Upper lobe of left lung (tissue), 6 donors: ENCODE data around the gene HMGB2. TPM values are rescaled to one million over a fixed set of nuclear protein-coding genes. Genes with fewer than 3 reads are reported as not detected.

Source experiments
- ATAC-seq, 2 donors: fragments of 200-7000 bp; cut with Tn5 transposase; one replicate each; pipeline ENCODE4 v1.9.1; 2022; ENCODE audit warnings: mild to moderate bottlenecking in 2 of 2, moderate library complexity in 2 of 2; ENCODE audit not compliant: low FRiP score in 2 of 2
- DNase-seq, 2 donors: peaks; one replicate each; pipeline ENCODE4 v3.0.0-alpha.2; 2019 to 2020
- H3K27ac ChIP-seq, 4 donors: fragments of 200-600 bp; sonication (generic); one replicate each; pipeline ENCODE4 v1.5.1; 2016 to 2019
- H3K27me3 ChIP-seq, 4 donors: fragments of 200-600 bp; sonication (generic); one replicate each; pipeline ENCODE4 v1.5.1; 2017 to 2019
- H3K36me3 ChIP-seq, 4 donors: fragments of 200-600 bp; sonication (generic); one replicate each; pipeline ENCODE4 v1.5.1; 2016 to 2019
- H3K4me1 ChIP-seq, 4 donors: fragments of 200-600 bp; sonication (generic); one replicate each; pipeline ENCODE4 v1.5.1; 2018 to 2019
- H3K4me3 ChIP-seq, 4 donors: fragments of 200-600 bp; sonication (generic); one replicate each; pipeline ENCODE4 v1.5.1; 2017 to 2019; ENCODE audit warnings: mild to moderate bottlenecking in 2 of 4, moderate library complexity in 1 of 4
- H3K9me3 ChIP-seq, 4 donors: fragments of 200-600 bp; sonication (generic); one replicate each; pipeline ENCODE4 v1.5.1; 2018 to 2019
- EP300 ChIP-seq, 4 donors: sonication (generic); formaldehyde crosslinking; IDR thresholded peaks; one replicate each; pipeline ENCODE4 v1.5.1; 2017; ENCODE audit warnings: antibody characterized with exemption in 4 of 4, control low read depth in 2 of 4
- POLR2A ChIP-seq, 4 donors: fragments of 450-650 bp; IDR thresholded peaks; one replicate each; pipeline ENCODE4 v1.5.1; 2016 to 2017; ENCODE audit warnings: antibody characterized with exemption in 4 of 4, mild to moderate bottlenecking in 2 of 4
- POLR2AphosphoS5 ChIP-seq, 2 donors: sonication (generic); formaldehyde crosslinking; IDR thresholded peaks; one replicate each; pipeline ENCODE4 v1.5.1; 2017; ENCODE audit warnings: antibody characterized with exemption in 2 of 2
- WGBS, 2 donors: methylation state at CpG; one replicate each; pipeline ENCODE4 v1.1.5; 2017 to 2018; 5-methylcytosine and 5-hydroxymethylcytosine counted together
- total RNA-seq, 6 donors: library from RNA; depleted of rRNA in 4 of 6; stranded (reverse); fragments of >200 nt in 4 of 6; gene quantifications; one replicate each; pipeline versions ENCODE4 v1.1.0 to v1.2.1, GENCODE V29; 2016 to 2021
- TF ChIP-seq, protein P1 (sequence below), 6 experiments: fragments of 450-650 bp in 4 of 6; fragments of 200-600 bp in 2 of 6; sonication (generic) in 2 of 6; IDR thresholded peaks; one replicate each; pipeline ENCODE4 v1.5.1; 2016 to 2019; ENCODE audit warnings: antibody characterized with exemption in 6 of 6
- donor health status: DM: no; HTN: no; CAD: no; lungs with moderate emphysema.
- donor health status: DM: no; HTN: yes; CAD: no; lungs with severe emphysema.

Gene HMGB2
- 10 to 100 TPM; 37.5 to 72.7 (median 54.8) TPM for total RNA-seq

GRCh38 chr4:173334085-173334890 is at the start of gene HMGB2:
Gene HMGB2, minus strand, starts transcription at chr4:173334358. Its CDS starts 709 bp downstream, at chr4:173333649.
- ATAC-seq, result peak; percentile 98 to 100
- Histone ChIP-seq H3K9me3 (no peaks in the 10 kb centered on the region), H3K27me3 (no peaks in the 10 kb centered on the region), H3K4me3 (peak within 1 kb of the TSS; percentile 91 to 93 (median 92)), H3K36me3 (peaks cover 0 to 28% (median 1%) of the 10 kb centered on the region in 4 donors), H3K27ac (peak within 1 kb of the TSS; percentile 94 to 100 (median 98)), H3K4me1 (peaks cover 11 to 23% (median 20%) of the 10 kb centered on the region in 4 donors)
- peak; percentile 90 to 100 for DNase-seq
- WGBS, 2 donors, result 0% methylated on average over 17 to 61 of the region's 61 CpGs
- TF ChIP-seq EP300 (IDR thresholded peaks at IDR 0.05) (peak in 1 of 4 donors; percentile 64), POLR2A (IDR thresholded peaks at IDR 0.05) (peak in 3 of 4 donors; percentile 95 to 99 (median 98)), POLR2AphosphoS5 (IDR thresholded peaks at IDR 0.05) (peak; percentile 93 to 98)
- TF ChIP-seq, protein P1, sequence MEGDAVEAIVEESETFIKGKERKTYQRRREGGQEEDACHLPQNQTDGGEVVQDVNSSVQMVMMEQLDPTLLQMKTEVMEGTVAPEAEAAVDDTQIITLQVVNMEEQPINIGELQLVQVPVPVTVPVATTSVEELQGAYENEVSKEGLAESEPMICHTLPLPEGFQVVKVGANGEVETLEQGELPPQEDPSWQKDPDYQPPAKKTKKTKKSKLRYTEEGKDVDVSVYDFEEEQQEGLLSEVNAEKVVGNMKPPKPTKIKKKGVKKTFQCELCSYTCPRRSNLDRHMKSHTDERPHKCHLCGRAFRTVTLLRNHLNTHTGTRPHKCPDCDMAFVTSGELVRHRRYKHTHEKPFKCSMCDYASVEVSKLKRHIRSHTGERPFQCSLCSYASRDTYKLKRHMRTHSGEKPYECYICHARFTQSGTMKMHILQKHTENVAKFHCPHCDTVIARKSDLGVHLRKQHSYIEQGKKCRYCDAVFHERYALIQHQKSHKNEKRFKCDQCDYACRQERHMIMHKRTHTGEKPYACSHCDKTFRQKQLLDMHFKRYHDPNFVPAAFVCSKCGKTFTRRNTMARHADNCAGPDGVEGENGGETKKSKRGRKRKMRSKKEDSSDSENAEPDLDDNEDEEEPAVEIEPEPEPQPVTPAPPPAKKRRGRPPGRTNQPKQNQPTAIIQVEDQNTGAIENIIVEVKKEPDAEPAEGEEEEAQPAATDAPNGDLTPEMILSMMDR (IDR thresholded peaks at IDR 0.05), result no peak

DNA sequence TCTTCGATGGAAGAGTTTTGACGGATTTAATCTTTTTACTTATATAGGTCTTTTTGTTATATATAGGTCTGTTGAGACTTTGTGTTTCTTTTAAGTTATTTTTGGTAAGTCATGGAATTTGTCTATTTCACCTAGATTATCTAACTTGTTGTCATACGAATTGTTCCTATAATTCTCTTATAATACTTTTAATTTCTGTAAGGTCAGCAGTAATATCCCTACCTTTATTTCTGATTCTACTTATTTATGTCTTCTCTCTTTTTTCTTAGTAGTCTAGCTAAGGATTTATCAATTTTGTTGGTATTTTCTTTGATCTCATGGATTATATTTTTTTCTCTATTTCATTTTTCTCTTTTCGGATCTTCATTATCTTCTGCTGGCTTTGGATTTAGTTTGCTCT is 48.2 kb upstream of the HMGB2 start:
- H3K27ac ChIP-seq, result no peak overlapping the region
- H3K36me3 ChIP-seq, result no peaks in the 10 kb centered on the region
- no peaks in the 10 kb centered on the region for H3K9me3 ChIP-seq
- TF ChIP-seq EP300 (IDR thresholded peaks at IDR 0.05), result no peak
- TF ChIP-seq, protein P1 (IDR thresholded peaks at IDR 0.05), result no peak
- TF ChIP-seq POLR2A (IDR thresholded peaks at IDR 0.05), result no peak
- no peak for TF ChIP-seq POLR2AphosphoS5 (IDR thresholded peaks at IDR 0.05)
- H3K4me1 ChIP-seq, result no peaks in the 10 kb centered on the region
- ATAC-seq (no peak), DNase-seq (no peak)
- WGBS, 2 donors, result 96 to 97% methylated on average over 4 of the region's 4 CpGs
- H3K27me3 ChIP-seq, result no peaks in the 10 kb centered on the region
- no peak overlapping the region for H3K4me3 ChIP-seq

DNA sequence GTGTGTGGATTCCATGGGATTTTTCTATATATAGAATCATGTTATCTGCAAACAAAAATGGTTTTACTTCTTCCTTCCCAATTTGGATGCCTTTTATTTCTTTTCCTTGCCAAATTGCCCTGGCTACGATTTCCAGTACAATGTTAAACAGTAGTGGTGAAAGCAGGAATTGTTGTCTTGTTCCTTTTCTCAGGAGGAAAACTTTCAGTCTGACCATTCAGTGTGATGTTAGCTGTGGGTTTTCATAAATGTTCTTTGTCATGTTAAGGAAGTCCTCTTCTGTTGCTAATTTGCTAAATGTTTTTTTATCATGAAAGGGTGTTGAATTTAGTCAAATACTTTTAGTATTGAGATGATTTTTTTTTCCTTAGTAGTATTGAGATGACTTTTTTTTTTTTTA is 47.5 kb upstream of the HMGB2 start:
- ATAC-seq, result no peak
- 33 to 50% methylated on average over 1 of the region's 1 CpG for WGBS, 2 donors

GRCh38 chr4:173380987-173381386 is 46.8 kb upstream of the HMGB2 start:
- Histone ChIP-seq H3K27me3 (no peaks in the 10 kb centered on the region), H3K27ac (no peak overlapping the region)
- ATAC-seq, result no peak

More for the DNA sequence above, 47.5 kb upstream of the HMGB2 start:
- no peaks in the 10 kb centered on the region for H3K36me3 ChIP-seq
- no peaks in the 10 kb centered on the region for H3K4me1 ChIP-seq
- DNase-seq, result no peak
- H3K4me3 ChIP-seq, result no peak overlapping the region
- no peak overlapping the region for H3K27ac ChIP-seq
- TF ChIP-seq EP300 (IDR thresholded peaks at IDR 0.05) (no peak), POLR2A (IDR thresholded peaks at IDR 0.05) (no peak), POLR2AphosphoS5 (IDR thresholded peaks at IDR 0.05) (no peak)
- TF ChIP-seq, protein P1 (IDR thresholded peaks at IDR 0.05), result no peak
- H3K9me3 ChIP-seq, result no peaks in the 10 kb centered on the region
- no peaks in the 10 kb centered on the region for H3K27me3 ChIP-seq

More at GRCh38 chr4:173380987-173381386, 46.8 kb upstream of the HMGB2 start:
- Histone ChIP-seq H3K36me3 (no peaks in the 10 kb centered on the region), H3K9me3 (no peaks in the 10 kb centered on the region), H3K4me3 (no peak overlapping the region), H3K4me1 (no peaks in the 10 kb centered on the region)
- TF ChIP-seq POLR2A (IDR thresholded peaks at IDR 0.05) (no peak), EP300 (IDR thresholded peaks at IDR 0.05) (no peak), POLR2AphosphoS5 (IDR thresholded peaks at IDR 0.05) (no peak)
- TF ChIP-seq, protein P1 (IDR thresholded peaks at IDR 0.05), result no peak
- DNase-seq, result no peak
